Mucosa of rectum (tissue), 2 donors: Measurements from ENCODE around the gene MGST3.
"Not testable (repeated sequence)": the region's sequence is repeated elsewhere in the genome, so short reads cannot be mapped to it uniquely, and the experiment has no call there.

Experiments used
- H3K27ac ChIP-seq, 2 donors: one replicate each; pipeline ENCODE4 v1.7.0; 2013; ENCODE audit warnings: inconsistent platforms in 2 of 2, low read depth in 2 of 2, low read length in 2 of 2
- H3K27me3 ChIP-seq, 2 donors: one replicate each; pipeline ENCODE4 v1.7.0; 2013; ENCODE audit warnings: low read length in 2 of 2; ENCODE audit not compliant: control insufficient read depth in 2 of 2, insufficient read depth in 2 of 2
- H3K36me3 ChIP-seq, 2 donors: one replicate each; pipeline ENCODE4 v1.7.0; 2013; ENCODE audit warnings: low read length in 2 of 2; ENCODE audit not compliant: control insufficient read depth in 2 of 2, insufficient read depth in 2 of 2
- H3K4me1 ChIP-seq, 2 donors: one replicate each; pipeline ENCODE4 v1.7.0; 2013; ENCODE audit warnings: low read length in 2 of 2, mild to moderate bottlenecking in 1 of 2; ENCODE audit not compliant: control insufficient read depth in 2 of 2, insufficient read depth in 2 of 2
- H3K4me3 ChIP-seq, 2 donors: one replicate each; pipeline ENCODE4 v1.7.0; 2013; ENCODE audit warnings: low read length in 2 of 2
- H3K9ac ChIP-seq, 2 donors: one replicate each; pipeline ENCODE4 v1.7.0; 2013; ENCODE audit warnings: low read length in 2 of 2, low read depth in 1 of 2, mild to moderate bottlenecking in 1 of 2
- H3K9me3 ChIP-seq, 2 donors: one replicate each; pipeline ENCODE4 v1.7.0; 2013; ENCODE audit warnings: low read length in 2 of 2; ENCODE audit not compliant: control insufficient read depth in 2 of 2
- donor health status: healthy.
- donor health status: Normal muscosa, but diverticular disease.

The MGST3 gene

DNA sequence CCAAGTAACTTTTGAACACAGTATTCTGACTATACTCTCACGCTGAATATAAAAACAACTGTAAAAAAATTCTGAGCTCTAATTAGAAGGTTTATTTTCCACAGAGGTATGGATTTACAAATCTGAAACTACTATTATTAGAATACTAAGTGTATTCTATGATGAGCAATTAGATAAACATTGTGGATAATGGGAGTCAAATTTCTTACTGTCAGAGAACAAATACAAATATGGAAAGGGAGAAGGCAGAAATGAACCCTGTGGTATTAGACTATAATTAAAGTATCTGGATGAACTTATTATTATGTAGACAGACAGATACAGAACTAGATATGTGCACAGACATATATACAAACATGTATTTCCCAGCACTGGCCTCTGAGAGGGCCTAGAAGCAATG is 44.8 kb downstream of the MGST3 start:
- Histone ChIP-seq H3K4me3 (no peak overlapping the region), H3K9ac (no peak overlapping the region), H3K27ac (no peak overlapping the region), H3K9me3 (no peaks in the 10 kb centered on the region), H3K27me3 (no peaks in the 10 kb centered on the region), H3K36me3 (peaks cover 26 to 33% of the 10 kb centered on the region in 2 donors), H3K4me1 (no peaks in the 10 kb centered on the region)

DNA sequence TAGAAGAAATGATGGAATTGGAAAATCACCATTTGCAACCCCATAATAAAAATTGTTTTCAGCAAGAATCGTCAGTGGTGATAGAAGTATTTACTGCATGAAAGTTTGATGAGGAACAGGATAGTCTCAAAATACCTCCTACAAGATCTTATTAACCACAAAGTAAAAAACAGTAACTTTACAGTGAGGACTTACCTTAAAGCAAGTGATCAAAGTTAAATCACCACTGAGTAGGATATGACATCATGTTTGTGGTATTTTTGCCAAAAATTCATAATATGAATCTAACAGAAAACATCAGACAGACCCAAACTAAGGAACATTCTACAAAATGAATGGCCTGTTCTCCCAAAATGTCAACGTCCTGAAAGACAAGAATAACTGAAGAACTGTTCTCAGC is 47.5 kb downstream of the MGST3 start:
- peaks cover 40 to 46% of the 10 kb centered on the region in 2 donors for H3K36me3 ChIP-seq

DNA sequence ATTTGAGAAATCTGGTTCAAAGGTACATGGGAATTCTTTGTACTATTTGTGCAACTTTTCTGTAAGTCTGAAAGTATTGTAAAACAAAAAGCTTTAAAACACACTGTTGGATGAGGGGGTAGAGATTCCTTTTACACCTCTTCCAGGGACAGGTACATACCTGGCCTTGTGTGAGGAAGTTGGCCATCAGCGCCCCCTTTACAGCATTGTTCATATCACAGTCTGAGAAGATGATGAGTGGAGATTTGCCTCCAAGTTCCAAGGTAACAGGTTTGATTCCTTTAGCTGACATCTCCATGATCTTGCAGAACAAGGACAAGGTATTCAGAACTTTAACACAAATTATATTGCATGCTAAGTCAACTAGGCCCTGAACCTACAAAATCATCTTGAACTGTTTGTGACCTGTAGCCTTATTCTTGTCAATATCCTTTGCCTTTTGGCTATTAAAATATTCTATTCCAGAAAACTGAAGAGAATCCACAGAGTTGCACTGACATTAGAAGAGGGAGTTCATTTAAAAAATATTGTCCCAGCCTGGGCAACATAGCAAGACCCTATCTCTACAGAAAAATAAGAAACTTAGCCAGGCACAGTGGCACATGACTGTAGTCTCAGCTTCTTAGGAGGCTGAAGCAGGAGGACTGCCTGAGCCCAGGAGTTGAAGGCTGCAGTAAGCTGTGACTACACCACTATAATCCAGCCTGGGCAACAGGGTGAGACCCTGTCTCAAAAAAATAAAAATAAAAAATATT is 48.4 kb downstream of the MGST3 start:
- H3K9ac ChIP-seq: no peak overlapping the region
- no peaks in the 10 kb centered on the region for H3K4me1 ChIP-seq
- H3K27me3 ChIP-seq: no peaks in the 10 kb centered on the region
- H3K9me3 ChIP-seq: no peaks in the 10 kb centered on the region
- H3K4me3 ChIP-seq: no peak overlapping the region
- H3K36me3 ChIP-seq: peaks cover 42 to 46% of the 10 kb centered on the region in 2 donors
- no peak overlapping the region for H3K27ac ChIP-seq

More for the DNA sequence above, 47.5 kb downstream of the MGST3 start:
- Histone ChIP-seq H3K27me3 (no peaks in the 10 kb centered on the region), H3K4me1 (no peaks in the 10 kb centered on the region), H3K9me3 (no peaks in the 10 kb centered on the region), H3K4me3 (no peak overlapping the region), H3K27ac (no peak overlapping the region), H3K9ac (no peak overlapping the region)

DNA sequence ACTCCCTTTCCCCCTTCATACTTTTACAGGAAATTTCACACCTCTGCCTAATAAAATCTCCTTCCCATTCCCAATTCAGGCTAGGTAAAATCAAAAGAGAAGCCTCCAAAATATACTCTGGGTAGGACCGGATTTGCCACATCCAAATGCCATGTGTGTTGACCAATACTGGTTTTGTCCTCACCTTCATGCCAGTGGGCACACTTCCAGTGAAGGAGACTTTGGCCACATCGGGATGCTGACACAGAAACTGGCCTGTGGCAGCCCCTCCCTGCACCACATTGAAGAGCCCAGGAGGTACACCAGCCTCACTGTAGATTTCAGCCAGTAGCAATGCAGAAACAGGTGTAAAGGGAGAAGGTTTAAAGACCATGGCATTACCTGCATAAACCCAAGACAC is 49.3 kb downstream of the MGST3 start:
- Histone ChIP-seq H3K4me3 (no peak overlapping the region), H3K9me3 (no peaks in the 10 kb centered on the region), H3K27ac (no peak overlapping the region), H3K36me3 (peaks cover 42 to 45% of the 10 kb centered on the region in 2 donors), H3K27me3 (no peaks in the 10 kb centered on the region), H3K9ac (no peak overlapping the region), H3K4me1 (no peaks in the 10 kb centered on the region)

DNA sequence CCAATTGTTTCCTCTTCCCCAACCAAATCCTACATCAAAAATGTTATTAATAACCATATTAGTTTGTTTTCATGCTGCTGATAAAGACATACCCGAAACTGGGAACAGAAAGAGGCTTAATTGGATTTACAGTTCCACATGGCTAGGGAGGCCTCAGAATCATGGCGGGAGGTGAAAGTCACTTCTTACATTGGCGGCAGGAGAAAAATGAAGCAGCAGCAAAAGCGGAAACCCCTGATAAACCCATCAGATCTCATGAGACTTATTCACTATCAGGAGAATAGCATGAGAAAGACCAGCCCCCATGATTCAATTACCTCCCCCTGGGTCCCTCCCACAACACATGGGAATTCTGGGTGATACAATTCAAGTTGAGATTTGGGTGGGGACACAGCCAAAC is 49.7 kb downstream of the MGST3 start:
- not testable (repeated sequence) for H3K9ac ChIP-seq, H3K27ac ChIP-seq, H3K27me3 ChIP-seq, H3K4me3 ChIP-seq, H3K9me3 ChIP-seq, H3K4me1 ChIP-seq
- peaks cover 46 to 47% of the 10 kb centered on the region in 2 donors for H3K36me3 ChIP-seq

DNA sequence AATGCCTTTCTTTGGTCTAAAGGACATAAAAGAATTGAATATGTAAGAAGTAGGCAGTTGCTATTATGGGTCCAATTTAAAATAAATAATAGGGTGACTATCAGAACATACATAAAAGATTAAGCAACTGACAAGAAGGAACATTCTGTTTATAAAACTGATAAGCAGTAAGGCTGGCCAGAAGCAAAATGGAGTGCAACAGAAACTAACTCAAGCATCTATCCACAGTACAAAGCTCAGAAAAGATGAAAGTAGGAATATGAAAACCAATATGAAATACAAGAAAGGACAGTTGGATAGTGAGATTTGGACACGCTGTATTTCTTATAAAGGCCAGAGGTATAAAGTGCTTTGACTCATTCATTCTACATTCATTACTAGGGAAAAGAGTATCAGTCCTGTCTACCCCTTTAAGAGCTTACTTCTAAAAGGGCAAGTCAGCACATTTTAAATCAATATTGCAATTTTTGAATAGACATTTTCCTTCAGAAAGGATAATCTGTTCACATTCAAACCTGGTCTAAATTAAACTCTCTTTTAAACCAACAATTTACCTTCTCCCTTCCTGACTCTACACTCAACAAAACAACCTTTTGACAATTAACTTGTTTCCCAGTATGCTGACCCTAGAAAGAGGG is 52.9 kb downstream of the MGST3 start:
- Histone ChIP-seq H3K36me3 (peaks cover 36 to 39% of the 10 kb centered on the region in 2 donors), H3K9ac (no peak overlapping the region), H3K27me3 (no peaks in the 10 kb centered on the region), H3K4me1 (no peaks in the 10 kb centered on the region), H3K27ac (no peak overlapping the region), H3K4me3 (no peak overlapping the region), H3K9me3 (no peaks in the 10 kb centered on the region)

DNA sequence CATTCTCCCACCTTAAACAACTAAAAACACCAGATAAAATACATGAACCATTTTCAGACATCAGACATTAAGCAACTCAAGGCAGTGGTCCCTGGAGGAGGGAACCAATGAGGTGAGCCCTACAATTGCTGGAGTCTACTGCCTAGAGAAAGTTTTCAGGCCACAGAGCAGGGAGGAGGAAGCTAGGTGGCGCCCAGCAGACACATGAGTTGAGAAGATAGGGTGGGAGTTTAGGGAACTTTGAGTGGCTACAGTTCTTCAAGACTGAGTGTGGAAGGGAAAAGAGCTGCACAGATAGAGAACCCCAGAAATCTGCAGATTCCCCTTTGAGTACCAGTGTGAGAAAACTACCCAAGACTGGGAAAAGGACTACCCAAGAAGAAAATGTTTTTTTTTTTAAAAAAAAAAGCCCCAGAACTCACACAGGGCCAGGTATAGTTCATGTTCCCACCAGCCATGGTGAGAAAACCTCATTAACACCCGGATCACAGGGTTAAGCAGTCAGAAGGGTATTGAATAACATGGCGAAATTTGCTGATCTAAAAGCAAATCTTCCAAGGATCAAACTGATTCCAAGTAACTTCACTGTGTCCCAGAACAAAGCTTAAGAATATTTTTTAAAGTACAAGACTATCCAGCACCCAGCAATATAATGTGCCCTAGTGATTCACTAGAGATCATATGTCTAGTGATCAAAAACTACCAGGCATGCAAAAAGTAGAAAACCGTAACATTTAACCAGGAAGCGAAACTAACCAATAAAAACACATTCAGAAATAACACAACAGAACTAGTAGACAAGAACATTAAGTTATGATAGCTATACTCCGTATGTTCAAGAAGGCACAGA is 55.3 kb downstream of the MGST3 start:
- H3K9me3 ChIP-seq: no peaks in the 10 kb centered on the region
- H3K27ac ChIP-seq: no peak overlapping the region

DNA sequence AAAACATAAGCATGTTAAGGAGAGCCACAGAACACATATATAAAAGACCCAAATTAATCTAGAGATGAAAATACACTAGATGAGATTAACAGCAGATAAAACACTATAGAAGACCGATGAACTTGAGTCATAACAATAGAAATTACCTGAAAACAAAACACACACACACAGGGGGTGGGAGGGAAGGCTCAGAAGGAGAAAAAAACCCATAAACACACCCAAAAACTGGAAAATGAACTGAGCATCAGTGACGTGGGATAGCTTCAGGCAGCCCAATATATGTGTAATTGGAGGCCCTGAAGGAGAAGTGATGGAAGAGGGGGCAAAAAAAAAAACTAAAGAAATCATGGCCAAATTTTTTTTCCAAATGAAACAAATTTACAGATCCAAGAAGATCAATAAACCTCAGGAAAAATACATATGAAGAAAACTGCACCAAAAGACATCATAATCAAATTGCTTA is 56.0 kb downstream of the MGST3 start:
- Histone ChIP-seq H3K27ac (no peak overlapping the region), H3K36me3 (peaks cover 14 to 17% of the 10 kb centered on the region in 2 donors), H3K9ac (no peak overlapping the region), H3K4me1 (no peaks in the 10 kb centered on the region), H3K4me3 (no peak overlapping the region), H3K9me3 (no peaks in the 10 kb centered on the region), H3K27me3 (no peaks in the 10 kb centered on the region)

More for the DNA sequence above, 55.3 kb downstream of the MGST3 start:
- no peak overlapping the region for H3K4me3 ChIP-seq
- H3K36me3 ChIP-seq: peaks cover 19 to 22% of the 10 kb centered on the region in 2 donors
- H3K27me3 ChIP-seq: no peaks in the 10 kb centered on the region
- H3K4me1 ChIP-seq: no peaks in the 10 kb centered on the region
- H3K9ac ChIP-seq: no peak overlapping the region

DNA sequence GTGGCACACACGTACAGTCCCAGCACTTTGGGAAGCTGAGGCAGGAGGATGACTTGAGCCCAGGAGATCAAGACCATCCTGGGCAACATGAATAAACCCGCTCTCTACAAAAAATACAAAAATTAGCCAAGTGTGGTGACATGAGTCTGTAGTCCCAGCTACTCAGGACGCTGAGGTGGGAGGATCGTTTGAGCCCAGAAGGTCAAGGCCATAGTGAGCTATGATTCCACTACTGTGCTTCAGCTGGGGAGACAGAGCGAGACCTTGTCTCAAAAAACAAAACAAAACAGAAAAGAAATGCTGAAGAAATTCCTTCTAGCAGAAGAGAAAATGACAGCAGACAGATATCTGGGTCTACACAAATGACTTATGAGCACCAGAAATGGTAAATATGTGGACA is 57.0 kb downstream of the MGST3 start:
- Histone ChIP-seq H3K4me1 (no peaks in the 10 kb centered on the region), H3K4me3 (no peak overlapping the region), H3K9me3 (no peaks in the 10 kb centered on the region), H3K9ac (no peak overlapping the region), H3K36me3 (peaks cover 4 to 13% of the 10 kb centered on the region in 2 donors), H3K27ac (no peak overlapping the region), H3K27me3 (no peaks in the 10 kb centered on the region)

DNA sequence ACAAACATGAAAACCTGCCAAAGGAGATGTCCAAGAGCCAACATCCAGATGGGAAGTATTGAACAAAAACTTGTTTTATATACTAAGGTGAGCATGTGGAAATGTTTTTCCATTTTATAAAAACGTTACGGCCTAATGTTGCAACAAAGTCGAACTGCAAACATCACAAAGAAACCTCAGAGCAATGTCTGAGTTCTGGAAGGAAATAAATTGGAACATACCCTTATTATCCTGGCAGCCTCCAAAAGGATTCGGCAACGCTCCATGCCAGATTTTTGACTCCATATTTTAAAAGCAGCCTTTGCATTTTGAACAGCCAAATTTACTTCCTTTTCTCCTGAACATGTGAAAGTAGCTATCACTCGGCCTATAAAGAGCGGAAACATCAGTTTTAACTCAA is 64.0 kb downstream of the MGST3 start:
- Histone ChIP-seq H3K4me3 (no peak overlapping the region), H3K9me3 (no peaks in the 10 kb centered on the region), H3K27ac (no peak overlapping the region), H3K9ac (no peak overlapping the region), H3K27me3 (no peaks in the 10 kb centered on the region), H3K4me1 (peaks cover 10 to 11% of the 10 kb centered on the region in 2 donors), H3K36me3 (peaks cover 0 to 2% of the 10 kb centered on the region in 2 donors)
